GM18873 (cell line): ENCODE results near the gene ZNF277.
"Not testable (repeated sequence)": the region's sequence is repeated elsewhere in the genome, so short reads cannot be mapped to it uniquely, and the experiment has no call there.

ENCODE experiments used
- ATAC-seq: cut with Tn5 transposase; IDR thresholded peaks from one replicate; pipeline ENCODE4 v1.9.1; 2021; ENCODE audit warnings: mild to moderate bottlenecking, moderate library complexity, moderate number of reproducible peaks; ENCODE audit not compliant: unreplicated experiment, low FRiP score

The ZNF277 gene

GRCh38 chr7:112381311-112382091 is 175.0 kb downstream of the ZNF277 start:
- no peak for ATAC-seq

- peak; percentile 61 for ATAC-seq
Measured at GRCh38 chr7:112383671-112384417, 177.3 kb downstream of the ZNF277 start.

GRCh38 chr7:112385516-112385915 is 179.0 kb downstream of the ZNF277 start:
- ATAC-seq: no peak

GRCh38 chr7:112386619-112387018 is 180.1 kb downstream of the ZNF277 start:
- ATAC-seq: no peak

GRCh38 chr7:112390167-112390566 is 183.7 kb downstream of the ZNF277 start:
- no peak for ATAC-seq

GRCh38 chr7:112391079-112391821 is 184.8 kb downstream of the ZNF277 start:
- not testable (repeated sequence) for ATAC-seq

GRCh38 chr7:112391841-112392286 is 185.4 kb downstream of the ZNF277 start:
- ATAC-seq: not testable (repeated sequence)
